Motor neuron (in vitro differentiated cells): ENCODE results near the gene FAM13A. TPM values are rescaled to one million over a fixed set of nuclear protein-coding genes. Genes with fewer than 3 reads are reported as not detected.
"Not testable (repeated sequence)": the region's sequence is repeated elsewhere in the genome, so short reads cannot be mapped to it uniquely, and the experiment has no call there.

Source experiments
- ATAC-seq, 8 experiments: fragments of 200-7000 bp; cut with Tn5 transposase; replicated peaks in 6 of 8; 2 replicates each; pipeline ENCODE4 v1.8.0; 2021; ENCODE audit warnings: mild to moderate bottlenecking in 8 of 8, moderate library complexity in 8 of 8
- H3K27ac ChIP-seq, 2 donors: fragments of 250-450 bp; sonication (Bioruptor Pico); 2 replicates each; pipeline ENCODE4 v1.9.0; 2021; ENCODE audit warnings: antibody characterized with exemption in 2 of 2, mild to moderate bottlenecking in 2 of 2, moderate library complexity in 1 of 2
- H3K4me1 ChIP-seq, 2 donors: fragments of 250-450 bp; sonication (Bioruptor Pico); replicated peaks in 1 of 2; 2 replicates each; pipeline ENCODE4 v1.6.1; 2021; ENCODE audit warnings: antibody characterized with exemption in 2 of 2, mild to moderate bottlenecking in 2 of 2, moderate library complexity in 1 of 2
- H3K4me3 ChIP-seq, 5 donors: fragments of 250-450 bp; sonication (Bioruptor Pico); 2 replicates each; pipeline ENCODE4 v1.9.0; 2021; ENCODE audit warnings: antibody characterized with exemption in 5 of 5, mild to moderate bottlenecking in 5 of 5, moderate library complexity in 4 of 5
- WGBS, 10 experiments: fragments of 450-650 bp; shearing (Covaris generic); methylation state at CpG; one replicate each; pipeline ENCODE4 v1.0.0; 2022; 5-methylcytosine and 5-hydroxymethylcytosine counted together
- in situ Hi-C, 9 experiments: fragments of 400-800 bp; cut with MboI; loops; one replicate each; pipeline ENCODE4 v1.15.0; 2021; ENCODE audit warnings: low sequenced_read_pairs in 9 of 9, low pct_unique_long_range_greater_than_20kb in 2 of 9; ENCODE audit not compliant: unreplicated experiment in 9 of 9
- total RNA-seq, 8 experiments: library from RNA; unstranded; fragments of 300-600 nt; gene quantifications; 2 replicates each; pipeline versions ENCODE4 v1.2.3 to v1.2.4, GENCODE V29; 2022

The FAM13A gene
- total RNA-seq, 8 experiments from 2014 or later, result 8.0 to 52.2 (median 16.1) TPM

DNA sequence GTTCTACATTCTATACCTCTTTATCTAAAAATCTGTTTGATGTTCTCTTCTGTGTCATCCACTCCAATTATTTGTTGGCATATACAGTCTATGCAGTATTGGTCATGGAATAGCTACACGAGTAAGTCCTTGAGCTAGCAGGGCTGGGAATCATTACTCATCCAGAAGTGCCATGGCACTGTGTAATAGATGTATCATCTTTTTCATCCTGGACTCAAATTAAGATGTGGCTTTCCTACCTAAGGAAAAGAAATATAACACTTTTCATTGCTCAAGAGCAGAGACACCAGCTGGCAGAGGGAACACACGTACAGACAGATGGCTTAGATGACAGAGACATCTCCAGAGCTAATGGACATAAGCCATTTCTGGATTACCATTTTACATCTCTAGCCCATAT lies 159.8 kb downstream of the FAM13A start:
- Histone ChIP-seq H3K4me1 (no peaks in the 10 kb centered on the region), H3K27ac (no peak overlapping the region), H3K4me3 (no peak overlapping the region)
- ATAC-seq, result no peak
- 22 to 100% (median 100%) methylated on average over 1 to 2 of the region's 2 CpGs; no CpG with 5 or more reads in 3 of the 10 experiments for WGBS, 10 experiments
- in situ Hi-C loops, result no loop called here

GRCh38 chr4:88893961-88894360 lies 163.0 kb downstream of the FAM13A start:
- WGBS, 10 experiments, result 0 to 100% (median 80%) methylated on average over 1 of the region's 1 CpG; no CpG with 5 or more reads in 1 of the 10 experiments
- Histone ChIP-seq H3K4me3 (no peak overlapping the region), H3K4me1 (no peaks in the 10 kb centered on the region), H3K27ac (no peak overlapping the region)
- in situ Hi-C loops, result no loop called here
- ATAC-seq, result peak in 1 of 8 experiments; percentile 27

GRCh38 chr4:88892646-88893045 lies 164.3 kb downstream of the FAM13A start:
- no peak overlapping the region for H3K4me3 ChIP-seq
- H3K27ac ChIP-seq, result no peak overlapping the region
- 85 to 100% (median 100%) methylated on average over 1 of the region's 1 CpG for WGBS, 10 experiments
- in situ Hi-C loops, result no loop called here
- no peak for ATAC-seq
- no peaks in the 10 kb centered on the region for H3K4me1 ChIP-seq

DNA sequence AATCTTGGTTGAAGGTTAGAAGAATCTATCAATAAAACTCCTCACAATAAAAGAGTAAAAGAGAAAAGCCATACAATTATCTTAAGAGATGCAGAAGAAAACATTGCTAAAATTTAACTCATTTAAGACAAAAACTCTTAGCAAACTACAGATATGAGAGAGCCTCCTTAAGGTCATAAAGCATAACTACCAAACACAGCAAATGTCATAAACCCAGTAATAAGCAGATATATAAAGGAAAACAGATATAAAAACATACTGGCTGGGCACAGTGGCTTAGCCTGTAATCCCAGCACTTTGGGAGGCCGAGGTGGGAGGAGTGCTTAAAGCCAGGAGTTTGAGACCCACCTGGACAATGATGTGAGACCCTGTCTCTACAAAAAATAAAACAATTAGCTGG lies 165.3 kb downstream of the FAM13A start:
- no peak overlapping the region for H3K27ac ChIP-seq
- 33 to 86% (median 80%) methylated on average over 1 of the region's 1 CpG; no CpG with 5 or more reads in 7 of the 10 experiments for WGBS, 10 experiments
- in situ Hi-C loops, result no loop called here
- no peak for ATAC-seq
- H3K4me1 ChIP-seq, result no peaks in the 10 kb centered on the region
- H3K4me3 ChIP-seq, result no peak overlapping the region

DNA sequence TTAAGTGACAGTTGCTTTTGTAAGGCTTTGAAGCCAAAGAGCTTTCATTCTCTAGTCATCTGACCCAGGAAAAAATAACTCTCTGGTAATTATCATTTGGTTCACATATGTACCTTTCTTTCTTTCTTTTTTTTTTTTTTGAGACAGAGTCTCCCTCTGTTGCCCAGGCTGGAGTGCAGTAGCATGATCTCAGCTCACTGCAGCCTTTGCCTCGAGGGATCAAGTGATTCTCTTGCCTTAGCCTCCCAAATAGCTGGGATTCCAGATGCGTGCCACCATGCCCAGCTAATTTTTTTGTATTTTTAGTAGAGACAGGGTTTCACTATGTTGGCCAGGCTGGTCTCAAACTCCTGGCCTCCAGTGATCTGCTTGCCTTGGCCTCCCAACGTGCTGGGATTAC lies 169.6 kb downstream of the FAM13A start:
- H3K27ac ChIP-seq, H3K4me1 ChIP-seq, H3K4me3 ChIP-seq, in situ Hi-C loops: not testable (repeated sequence)
- ATAC-seq, result peak in 1 of 8 experiments; percentile 52
- WGBS, 10 experiments, result 6 to 100% (median 86%) methylated on average over 1 to 3 of the region's 3 CpGs; no CpG with 5 or more reads in 4 of the 10 experiments

- no peaks in the 10 kb centered on the region for H3K4me1 ChIP-seq
- 21 to 100% (median 86%) methylated on average over 1 to 2 of the region's 2 CpGs; no CpG with 5 or more reads in 1 of the 10 experiments for WGBS, 10 experiments
These were observed 175.8 kb downstream of the FAM13A start for GRCh38 chr4:88881227-88881569.

DNA sequence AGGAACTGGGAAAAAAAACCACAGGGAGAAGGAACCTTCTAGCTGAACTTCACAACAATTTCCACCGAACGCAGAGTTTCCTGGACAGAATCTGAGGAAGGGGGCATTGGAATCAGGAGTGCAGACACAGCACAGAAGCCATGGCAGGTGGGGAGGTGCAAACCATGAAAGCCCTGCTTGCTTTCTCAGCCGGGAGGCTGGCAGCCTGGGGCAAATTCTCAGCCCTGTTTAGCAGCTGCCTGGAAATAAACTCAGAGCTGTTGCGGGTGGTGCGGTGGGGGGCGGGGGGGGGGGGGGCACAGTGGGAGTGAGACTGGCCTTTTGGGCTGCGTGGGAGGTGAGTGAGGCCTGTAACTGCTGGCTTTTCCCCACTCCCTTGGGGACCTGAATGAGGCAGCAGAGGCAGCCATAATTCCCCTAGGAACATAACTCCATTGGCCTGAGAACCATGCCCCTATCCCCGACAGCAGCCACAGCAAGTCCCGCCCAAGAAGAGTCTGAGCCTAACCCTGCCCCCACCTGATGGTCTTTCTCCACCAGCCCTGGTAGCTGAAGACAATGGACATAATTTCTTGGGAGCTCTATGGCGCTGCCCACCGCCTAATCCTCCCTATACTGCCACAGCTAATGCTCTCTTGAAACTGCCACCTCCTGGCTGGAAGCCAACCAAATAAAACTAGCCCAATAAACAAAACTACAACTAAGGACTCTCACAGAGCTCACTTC lies 176.3 kb downstream of the FAM13A start:
- WGBS, 10 experiments, result 92 to 100% (median 92%) methylated on average over 1 to 5 of the region's 11 CpGs; no CpG with 5 or more reads in 7 of the 10 experiments
- H3K27ac ChIP-seq, result no peak overlapping the region
- no peaks in the 10 kb centered on the region for H3K4me1 ChIP-seq
- in situ Hi-C loops, result no loop called here
- H3K4me3 ChIP-seq, result no peak overlapping the region
- peak in 1 of 8 experiments; percentile 24 for ATAC-seq

More at GRCh38 chr4:88881227-88881569, 175.8 kb downstream of the FAM13A start:
- Histone ChIP-seq H3K4me3 (no peak overlapping the region), H3K27ac (no peak overlapping the region)
- peak in 1 of 8 experiments; percentile 51 for ATAC-seq
- in situ Hi-C loops, result no loop called here

DNA sequence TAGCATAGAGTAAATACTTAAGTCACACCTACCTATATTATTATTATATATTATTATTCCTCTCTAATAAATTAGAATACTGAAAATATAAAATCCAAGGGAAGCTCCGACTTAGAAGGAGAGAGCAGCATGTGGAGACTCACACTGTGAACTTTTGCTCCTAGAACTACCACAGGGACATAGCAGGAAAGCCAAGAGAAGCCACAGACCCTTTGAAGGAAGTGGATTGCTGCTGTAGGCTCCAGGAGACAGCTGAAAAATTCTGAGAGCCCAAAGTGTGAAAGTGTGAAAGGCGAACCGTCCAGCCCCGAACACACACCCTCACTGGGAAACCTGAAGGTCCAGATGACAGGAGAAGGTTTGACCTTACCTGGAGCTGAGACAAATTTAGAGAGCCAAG lies 177.0 kb downstream of the FAM13A start:
- H3K4me3 ChIP-seq, result no peak overlapping the region
- WGBS, 10 experiments, result 40 to 100% (median 93%) methylated on average over 1 to 4 of the region's 4 CpGs; no CpG with 5 or more reads in 1 of the 10 experiments
- no peaks in the 10 kb centered on the region for H3K4me1 ChIP-seq
- H3K27ac ChIP-seq, result no peak overlapping the region
- no peak for ATAC-seq
- in situ Hi-C loops, result no loop called here

- in situ Hi-C loops, result no loop called here
These were observed 178.3 kb downstream of the FAM13A start for GRCh38 chr4:88878642-88879041.

DNA sequence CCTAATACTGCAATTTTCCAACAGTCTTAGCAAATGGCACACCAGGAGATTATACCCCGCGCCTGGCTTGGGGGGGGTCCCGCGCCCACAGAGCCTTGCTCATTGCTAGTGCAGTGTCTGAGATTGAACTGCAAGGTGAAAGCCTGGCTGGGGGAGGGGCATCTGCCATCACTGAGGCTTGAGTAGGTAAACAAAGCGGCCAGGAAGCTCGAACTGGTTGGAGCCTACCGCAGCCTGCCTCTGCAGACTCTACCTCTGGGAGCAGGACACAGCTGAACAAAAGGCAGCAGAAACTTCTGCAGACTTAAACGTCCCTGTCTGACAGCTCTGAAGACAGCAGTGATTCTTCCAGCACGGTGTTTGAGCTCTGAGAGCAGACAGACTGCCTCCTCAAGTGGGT lies 186.6 kb downstream of the FAM13A start:
- in situ Hi-C loops, result no loop called here
- 80 to 100% (median 92%) methylated on average over 1 to 5 of the region's 9 CpGs; no CpG with 5 or more reads in 4 of the 10 experiments for WGBS, 10 experiments
- ATAC-seq, result no peak
- Histone ChIP-seq H3K27ac (no peak overlapping the region), H3K4me1 (no peaks in the 10 kb centered on the region), H3K4me3 (no peak overlapping the region)

More at GRCh38 chr4:88878642-88879041, 178.3 kb downstream of the FAM13A start:
- Histone ChIP-seq H3K4me3 (no peak overlapping the region), H3K4me1 (no peaks in the 10 kb centered on the region), H3K27ac (no peak overlapping the region)
- no peak for ATAC-seq
- WGBS, 10 experiments, result 17 to 100% (median 56%) methylated on average over 1 of the region's 1 CpG; no CpG with 5 or more reads in 4 of the 10 experiments

GRCh38 chr4:88868510-88868909 lies 188.5 kb downstream of the FAM13A start:
- no peak overlapping the region for H3K27ac ChIP-seq
- no peak overlapping the region for H3K4me3 ChIP-seq
- no peak for ATAC-seq
- in situ Hi-C loops, result no loop called here
- H3K4me1 ChIP-seq, result no peaks in the 10 kb centered on the region
- WGBS, 10 experiments, result 83 to 100% (median 98%) methylated on average over 1 to 3 of the region's 3 CpGs

DNA sequence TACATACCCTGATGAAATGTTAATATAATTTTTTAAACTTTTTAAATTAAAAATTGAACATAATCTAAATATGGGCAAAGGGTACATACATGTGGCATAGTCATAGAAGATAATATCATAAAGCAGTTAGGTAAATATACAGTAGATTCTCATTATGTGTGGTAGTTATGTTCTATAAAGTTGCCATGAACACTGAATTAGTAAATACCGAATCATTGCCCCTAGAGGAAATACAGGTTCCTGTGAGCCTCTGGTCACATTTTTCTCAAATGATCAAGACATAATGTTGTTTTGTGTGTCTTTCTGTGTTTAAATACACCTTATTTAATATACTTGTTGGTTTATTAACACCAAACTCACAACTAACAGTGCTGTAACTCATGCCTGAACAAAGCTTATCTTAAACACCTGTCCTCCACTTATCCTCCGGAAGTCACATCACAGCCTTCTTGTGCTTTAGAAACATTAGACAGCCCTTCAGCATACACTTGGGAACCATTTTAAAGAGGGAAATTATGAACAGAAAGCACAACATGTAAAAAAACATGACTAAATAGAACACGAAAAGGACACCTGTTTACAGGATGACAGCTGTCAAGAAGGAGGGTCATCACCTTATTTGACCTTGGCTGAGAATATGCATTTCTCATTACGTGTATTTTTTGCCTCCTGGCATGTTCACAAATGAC lies 190.0 kb downstream of the FAM13A start:
- 47 to 77% (median 63%) methylated on average over 1 to 4 of the region's 4 CpGs; no CpG with 5 or more reads in 1 of the 10 experiments for WGBS, 10 experiments
- Histone ChIP-seq H3K4me1 (no peaks in the 10 kb centered on the region), H3K27ac (no peak overlapping the region), H3K4me3 (no peak overlapping the region)
- in situ Hi-C loops, result no loop called here
- no peak for ATAC-seq

GRCh38 chr4:88865466-88865865 lies 191.5 kb downstream of the FAM13A start:
- Histone ChIP-seq H3K4me3 (no peak overlapping the region), H3K4me1 (no peaks in the 10 kb centered on the region), H3K27ac (no peak overlapping the region)
- WGBS, 10 experiments, result 73 to 100% (median 97%) methylated on average over 1 to 6 of the region's 6 CpGs
- in situ Hi-C loops, result no loop called here
- no peak for ATAC-seq
